Measurements from ENCODE around the gene IER5L.

DNA sequence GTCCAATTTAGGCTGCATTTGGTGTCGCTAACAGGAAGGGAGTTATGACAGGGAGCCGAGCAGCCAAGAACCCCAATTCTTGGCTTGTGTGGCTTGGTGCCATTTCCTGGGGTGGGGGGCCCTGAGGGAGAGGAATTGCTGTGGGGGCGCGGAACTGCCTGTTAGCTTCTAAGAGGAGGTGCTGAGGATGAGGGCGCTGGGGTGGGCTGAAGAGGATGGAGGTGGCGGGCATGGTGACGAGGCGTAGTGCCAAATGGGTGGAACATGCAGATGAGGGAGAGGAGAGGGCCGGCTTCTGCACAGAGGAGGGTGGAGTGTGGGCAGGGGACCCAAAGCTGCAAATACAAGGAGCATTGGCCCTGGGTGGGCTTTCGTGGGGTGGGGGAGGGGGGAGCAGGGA lies 27.9 kb downstream of the IER5L start:
- TF ChIP-seq POLR2AphosphoS5 (IDR thresholded peaks at IDR 0.05; ENCODE audit: low read depth, low read length): no peak
- TF ChIP-seq, protein P1, sequence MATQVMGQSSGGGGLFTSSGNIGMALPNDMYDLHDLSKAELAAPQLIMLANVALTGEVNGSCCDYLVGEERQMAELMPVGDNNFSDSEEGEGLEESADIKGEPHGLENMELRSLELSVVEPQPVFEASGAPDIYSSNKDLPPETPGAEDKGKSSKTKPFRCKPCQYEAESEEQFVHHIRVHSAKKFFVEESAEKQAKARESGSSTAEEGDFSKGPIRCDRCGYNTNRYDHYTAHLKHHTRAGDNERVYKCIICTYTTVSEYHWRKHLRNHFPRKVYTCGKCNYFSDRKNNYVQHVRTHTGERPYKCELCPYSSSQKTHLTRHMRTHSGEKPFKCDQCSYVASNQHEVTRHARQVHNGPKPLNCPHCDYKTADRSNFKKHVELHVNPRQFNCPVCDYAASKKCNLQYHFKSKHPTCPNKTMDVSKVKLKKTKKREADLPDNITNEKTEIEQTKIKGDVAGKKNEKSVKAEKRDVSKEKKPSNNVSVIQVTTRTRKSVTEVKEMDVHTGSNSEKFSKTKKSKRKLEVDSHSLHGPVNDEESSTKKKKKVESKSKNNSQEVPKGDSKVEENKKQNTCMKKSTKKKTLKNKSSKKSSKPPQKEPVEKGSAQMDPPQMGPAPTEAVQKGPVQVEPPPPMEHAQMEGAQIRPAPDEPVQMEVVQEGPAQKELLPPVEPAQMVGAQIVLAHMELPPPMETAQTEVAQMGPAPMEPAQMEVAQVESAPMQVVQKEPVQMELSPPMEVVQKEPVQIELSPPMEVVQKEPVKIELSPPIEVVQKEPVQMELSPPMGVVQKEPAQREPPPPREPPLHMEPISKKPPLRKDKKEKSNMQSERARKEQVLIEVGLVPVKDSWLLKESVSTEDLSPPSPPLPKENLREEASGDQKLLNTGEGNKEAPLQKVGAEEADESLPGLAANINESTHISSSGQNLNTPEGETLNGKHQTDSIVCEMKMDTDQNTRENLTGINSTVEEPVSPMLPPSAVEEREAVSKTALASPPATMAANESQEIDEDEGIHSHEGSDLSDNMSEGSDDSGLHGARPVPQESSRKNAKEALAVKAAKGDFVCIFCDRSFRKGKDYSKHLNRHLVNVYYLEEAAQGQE (IDR thresholded peaks at IDR 0.05; ENCODE audit: insufficient read depth in 1 of 2, low read depth in 2 of 2, low read length in 2 of 2): no peak
- TF ChIP-seq SIN3A (IDR thresholded peaks at IDR 0.05; ENCODE audit: borderline replicate concordance, insufficient read depth, low read length): no peak
- TF ChIP-seq TAF1 (IDR thresholded peaks at IDR 0.05; ENCODE audit: borderline replicate concordance, insufficient read depth, low read length): no peak
- no peak for TF ChIP-seq FOXP2 (optimal IDR thresholded peaks at IDR 0.05; ENCODE audit: borderline replicate concordance, extremely low read depth, extremely low read length, insufficient read depth)
